GM12878 (cell line): ENCODE measurements around the gene INTS14. TPM values are rescaled to one million over a fixed set of nuclear protein-coding genes. Genes with fewer than 3 reads are reported as not detected.

Experiments used
- ATAC-seq: fragments of 200-7000 bp; cut with Tn5 transposase; 3 replicates; pipeline ENCODE4 v1.9.1; 2020; ENCODE audit warnings: mild to moderate bottlenecking, moderate library complexity
- BruUV-seq: library from RNA; stranded (reverse); fragments of 400-500 nt; replicated peaks from 2 replicates; lab custom pipeline; 2021; lab: Mats Ljungman, UMichigan
- CTCF ChIA-PET: fragments of 300-600 bp; sonication (Branson Sonifier 250); formaldehyde crosslinking; extraction: SDS; loops from one replicate; lab custom pipeline; 2021; ENCODE audit warnings: inconsistent platforms; lab: Yijun Ruan, JAX
- POLR2A ChIA-PET: fragments of 350-600 bp; formaldehyde crosslinking; extraction: SDS; loops from one replicate; lab custom pipeline; 2021; ENCODE audit warnings: inconsistent platforms; lab: Charles Lee
- RAD21 ChIA-PET: fragments of 300-600 bp; sonication (Branson Sonifier 250); formaldehyde crosslinking; loops from one replicate; lab custom pipeline; 2023; ENCODE audit warnings: antibody characterized with exemption; ENCODE audit not compliant: unreplicated experiment; lab: Charles Lee
- SMC1A ChIA-PET: fragments of 300-600 bp; sonication (Branson Sonifier 250); formaldehyde crosslinking; loops from one replicate; lab custom pipeline; 2023; ENCODE audit not compliant: unreplicated experiment, uncharacterized antibody; lab: Charles Lee
- DNase-seq: peaks from one replicate; pipeline ENCODE4 v3.0.0-alpha.2; 2011; ENCODE audit warnings: low read depth, low spot score
- FAIRE-seq: peaks from 3 replicates; lab custom pipeline; 2011; peaks lifted over from hg19 to GRCh38; lab: Jason Lieb, UNC
- H2AFZ ChIP-seq: 2 replicates; pipeline ENCODE4 v1.6.0; 2011; ENCODE audit warnings: low read depth, low read length, control low read depth; ENCODE audit not compliant: control insufficient read depth
- H3K27ac ChIP-seq: 2 replicates; pipeline ENCODE4 v1.5.1; 2011; ENCODE audit warnings: control low read depth; ENCODE audit not compliant: control insufficient read depth, insufficient read depth
- H3K27me3 ChIP-seq, 2 experiments: replicated peaks in 1 of 2; 2 replicates each; pipeline versions ENCODE4 v1.6.0 to v1.6.1; 2011; ENCODE audit warnings: low read length in 1 of 2; ENCODE audit not compliant: control insufficient read depth in 2 of 2, insufficient read depth in 2 of 2
- H3K36me3 ChIP-seq, 2 experiments: 2 replicates each; pipeline ENCODE4 v1.5.1; 2011; ENCODE audit warnings: low read length in 1 of 2; ENCODE audit not compliant: control insufficient read depth in 2 of 2, insufficient read depth in 2 of 2
- H3K4me1 ChIP-seq: 2 replicates; pipeline ENCODE4 v1.6.1; 2011; ENCODE audit warnings: mild to moderate bottlenecking, low read length, moderate library complexity, mixed read lengths; ENCODE audit not compliant: control insufficient read depth, insufficient read depth
- H3K4me2 ChIP-seq: 2 replicates; pipeline ENCODE4 v1.6.0; 2011; ENCODE audit warnings: control low read depth; ENCODE audit not compliant: control insufficient read depth, insufficient read depth
- H3K4me3 ChIP-seq: fragments of 200-600 bp; sonication (generic); 2 replicates; pipeline ENCODE4 v1.5.1; 2016
- H3K79me2 ChIP-seq: 2 replicates; pipeline ENCODE4 v1.6.0; 2011; ENCODE audit warnings: low read length; ENCODE audit not compliant: control insufficient read depth, insufficient read depth
- H3K9ac ChIP-seq: 2 replicates; pipeline ENCODE4 v1.8.0; 2011; ENCODE audit warnings: low read length, control low read depth, mixed read lengths; ENCODE audit not compliant: control insufficient read depth, insufficient read depth
- H3K9me3 ChIP-seq: replicated peaks from 3 replicates; pipeline ENCODE4 v1.5.1; 2011; ENCODE audit warnings: mild to moderate bottlenecking, low read length; ENCODE audit not compliant: control insufficient read depth, insufficient read depth
- H4K20me1 ChIP-seq: 2 replicates; pipeline ENCODE4 v1.6.0; 2011; ENCODE audit not compliant: control insufficient read depth, insufficient read depth
- ATF3 ChIP-seq: IDR thresholded peaks from 2 replicates; pipeline ENCODE4 v1.6.1; 2011; ENCODE audit warnings: low read depth, mild to moderate bottlenecking, low read length, moderate library complexity, borderline replicate concordance; ENCODE audit errors: extremely low read depth
- POLR2A ChIP-seq: IDR thresholded peaks from 2 replicates; pipeline ENCODE4 v1.6.1; 2011; ENCODE audit warnings: low read depth, mild to moderate bottlenecking, low read length
- POLR2AphosphoS5 ChIP-seq: IDR thresholded peaks from 2 replicates; pipeline ENCODE4 v1.6.1; 2011; ENCODE audit warnings: mild to moderate bottlenecking, low read length, inconsistent platforms
- SRF ChIP-seq, 2 experiments: IDR thresholded peaks; 2 replicates each; pipeline ENCODE4 v1.6.1; 2011; ENCODE audit warnings: low read depth in 2 of 2, low read length in 2 of 2, mild to moderate bottlenecking in 1 of 2, moderate library complexity in 1 of 2
- WGBS: methylation state at CpG from one replicate; pipeline ENCODE4 v1.1.6; 2016; ENCODE audit warnings: low lambda C conversion rate; ENCODE audit not compliant: insufficient replicate concordance, insufficient coverage; ENCODE audit errors: missing lambda C conversion rate; 5-methylcytosine and 5-hydroxymethylcytosine counted together
- in situ Hi-C: fragments of 300-500 bp; cut with MboI; formaldehyde crosslinking; loops from 9 replicates; pipeline ENCODE4 v1.14.3; 2018; ENCODE audit warnings: mixed read lengths
- intact Hi-C: fragments of 100-400 bp; cut with micrococcal nuclease; formaldehyde crosslinking; loops from one replicate; pipeline ENCODE4 v1.14.2; 2022; ENCODE audit not compliant: unreplicated experiment
- polyA plus RNA-seq, 11 experiments: library from polyadenylated mRNA; depleted of rRNA in 4 of 11; unstranded in 6 of 11; stranded (reverse) in 5 of 11; fragments of >200 nt; fragmentation: Nextera tagmentation in 4 of 11; fragmentation: Illumina TruSeq in 1 of 11; extraction: Ambion mirVana in 4 of 11; extraction: Trizol in 1 of 11; gene quantifications; 1 replicate in 1 of 11; 2 replicates in 10 of 11; pipeline versions ENCODE4 v1.2.1 to v1.2.3, GENCODE V29; 2011 to 2016; ENCODE audit warnings: inconsistent platforms in 2 of 11, missing spikeins in 2 of 11, low read depth in 1 of 11
- total RNA-seq, 4 experiments: library from RNA; depleted of rRNA in 3 of 4; stranded (reverse); fragments of >200 nt in 3 of 4; fragmentation: Illumina TruSeq in 1 of 4; extraction: Trizol in 1 of 4; gene quantifications; 2 replicates each; pipeline versions ENCODE4 v1.2.1 to v1.2.3, GENCODE V29; 2013 to 2021

INTS14 gene
- total and polyA plus RNA-seq, 10 of the 15 experiments (the other 5 are each of a cell fraction or from before 2014, with no cell fraction given): 36.8 to 76.9 (median 47.7) TPM

GRCh38 chr15:65645392-65645791 is 34.5 kb upstream of the INTS14 start:
- ATAC-seq: no peak

GRCh38 chr15:65644282-65644681 is 33.4 kb upstream of the INTS14 start:
- Histone ChIP-seq H3K4me3 (no peak overlapping the region), H3K27ac (no peak overlapping the region), H3K36me3 (no peaks in the 10 kb centered on the region; a peak in 2 of 4 replicates), H2AFZ (no peak overlapping the region), H3K9me3 (no peaks in the 10 kb centered on the region), H3K4me2 (no peak overlapping the region), H3K27me3 (no peaks in the 10 kb centered on the region), H3K79me2 (no peaks in the 10 kb centered on the region), H3K9ac (no peak overlapping the region), H4K20me1 (no peaks in the 10 kb centered on the region), H3K4me1 (no peaks in the 10 kb centered on the region)
- ChIA-PET RAD21 (no interaction called here), POLR2A (interaction anchor here (0.8 kb wide), 1 partner anchor 65 kb away, joined by 3 read pairs; no protein-coding TSS in a partner anchor), CTCF (interaction anchor here (0.9 to 15.8 kb wide), 4 partner anchors 19 to 192 kb away, joined by 3 to 192 read pairs (median 6); no protein-coding TSS in a partner anchor), SMC1A (interaction anchor here (2.2 to 2.8 kb wide), 2 partner anchors 188 to 192 kb away, joined by 8 to 15 read pairs; no protein-coding TSS in a partner anchor)
- FAIRE-seq (no peak), DNase-seq (no peak), ATAC-seq (no peak)
- intact Hi-C loops: no loop called here
- peak; percentile 31 for TF ChIP-seq POLR2A
- peak; percentile 39; the same call in 1 of the 2 replicates for TF ChIP-seq POLR2AphosphoS5
- TF ChIP-seq SRF (IDR thresholded peaks at IDR 0.05; ENCODE audit: low read depth in 2 of 2, low read length in 2 of 2): no peak
- BruUV-seq: no TSS peak
- 88% methylated on average over 4 of the region's 4 CpGs for WGBS
- in situ Hi-C loops: no loop called here

More at GRCh38 chr15:65645392-65645791, 34.5 kb upstream of the INTS14 start:
- no peak overlapping the region for H3K9ac ChIP-seq
- TF ChIP-seq ATF3: no peak
- SMC1A ChIA-PET: interaction anchor here (0.8 to 3.1 kb wide), 2 partner anchors 35 to 191 kb away, joined by 3 to 15 read pairs; partner anchors contain the start of gene INTS14
- RAD21 ChIA-PET: interaction anchor here (1.3 kb wide), 1 partner anchor 192 kb away, joined by 5 read pairs; no protein-coding TSS in a partner anchor
- H3K79me2 ChIP-seq: no peaks in the 10 kb centered on the region
- in situ Hi-C loops (no loop called here), intact Hi-C loops (no loop called here)
- H3K4me2 ChIP-seq: no peak overlapping the region
- CTCF ChIA-PET: interaction anchor here (0.8 to 15.8 kb wide), 2 partner anchors 54 to 191 kb away, joined by 3 to 192 read pairs; no protein-coding TSS in a partner anchor
- POLR2A ChIA-PET: no interaction called here
- peaks cover 4% of the 10 kb centered on the region for H3K4me1 ChIP-seq
- H3K4me3 ChIP-seq: no peak overlapping the region
- H3K9me3 ChIP-seq: no peaks in the 10 kb centered on the region
- DNase-seq: no peak
- no peak overlapping the region for H3K27ac ChIP-seq
- BruUV-seq: no TSS peak
- WGBS: 99% methylated on average over 4 of the region's 4 CpGs
- H2AFZ ChIP-seq: no peak overlapping the region
- FAIRE-seq: no peak
- no peaks in the 10 kb centered on the region; a peak in 2 of 4 replicates for H3K36me3 ChIP-seq
- H3K27me3 ChIP-seq: no peaks in the 10 kb centered on the region
- H4K20me1 ChIP-seq: no peaks in the 10 kb centered on the region
